Measurements from ENCODE around the gene KLHL30.

Gene KLHL30

DNA sequence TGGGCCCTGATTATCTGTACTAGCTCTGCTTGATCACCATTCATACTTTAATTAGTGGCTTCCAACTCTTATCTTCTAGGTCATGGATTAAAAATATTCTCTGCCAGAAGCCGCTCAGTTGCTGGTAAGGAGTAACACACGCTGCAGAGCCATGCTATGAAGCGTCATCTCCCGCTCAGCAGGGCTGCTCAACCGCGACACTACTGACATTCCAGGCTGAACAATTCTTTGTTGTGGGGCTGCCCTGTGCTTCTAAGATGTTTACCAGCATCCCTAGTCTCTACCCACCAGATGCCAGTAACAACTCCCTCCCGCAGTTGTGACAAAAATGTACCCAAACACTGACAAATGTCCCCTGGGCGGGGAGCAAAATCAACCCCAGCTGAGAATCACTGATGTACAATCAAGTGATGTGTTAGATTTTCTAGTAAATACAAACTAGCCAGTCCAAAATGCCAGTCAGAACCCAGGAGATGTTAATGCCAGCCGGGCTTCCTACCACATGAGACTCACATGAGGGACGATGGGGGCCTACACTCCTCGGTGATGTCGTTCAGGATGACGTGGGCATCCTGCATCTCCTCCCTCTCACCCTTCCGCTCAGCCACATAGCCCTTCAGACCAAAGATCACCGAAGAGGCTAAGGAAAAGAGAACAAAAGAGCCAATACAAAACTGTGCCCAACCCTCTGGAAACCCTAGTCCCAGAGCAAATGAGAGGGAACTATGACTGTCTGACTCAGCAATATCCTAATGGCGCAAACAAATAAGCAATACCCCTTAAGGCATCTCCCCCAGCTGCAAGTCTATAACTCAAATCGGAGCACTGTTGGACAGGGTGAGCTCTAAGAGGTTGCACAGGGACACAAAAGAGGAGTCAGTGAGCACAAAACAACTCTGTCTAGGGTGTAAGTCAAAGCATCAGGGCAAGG is 49.4 kb downstream of the KLHL30 start:
- TF ChIP-seq, protein P1, sequence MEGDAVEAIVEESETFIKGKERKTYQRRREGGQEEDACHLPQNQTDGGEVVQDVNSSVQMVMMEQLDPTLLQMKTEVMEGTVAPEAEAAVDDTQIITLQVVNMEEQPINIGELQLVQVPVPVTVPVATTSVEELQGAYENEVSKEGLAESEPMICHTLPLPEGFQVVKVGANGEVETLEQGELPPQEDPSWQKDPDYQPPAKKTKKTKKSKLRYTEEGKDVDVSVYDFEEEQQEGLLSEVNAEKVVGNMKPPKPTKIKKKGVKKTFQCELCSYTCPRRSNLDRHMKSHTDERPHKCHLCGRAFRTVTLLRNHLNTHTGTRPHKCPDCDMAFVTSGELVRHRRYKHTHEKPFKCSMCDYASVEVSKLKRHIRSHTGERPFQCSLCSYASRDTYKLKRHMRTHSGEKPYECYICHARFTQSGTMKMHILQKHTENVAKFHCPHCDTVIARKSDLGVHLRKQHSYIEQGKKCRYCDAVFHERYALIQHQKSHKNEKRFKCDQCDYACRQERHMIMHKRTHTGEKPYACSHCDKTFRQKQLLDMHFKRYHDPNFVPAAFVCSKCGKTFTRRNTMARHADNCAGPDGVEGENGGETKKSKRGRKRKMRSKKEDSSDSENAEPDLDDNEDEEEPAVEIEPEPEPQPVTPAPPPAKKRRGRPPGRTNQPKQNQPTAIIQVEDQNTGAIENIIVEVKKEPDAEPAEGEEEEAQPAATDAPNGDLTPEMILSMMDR (conservative IDR thresholded peaks at IDR 0.05; ENCODE audit: low read length) = no peak
- DNase-seq (ENCODE audit: low read depth) = no peak
- no peak overlapping the region for H3K4me3 ChIP-seq (ENCODE audit: low read length)

DNA sequence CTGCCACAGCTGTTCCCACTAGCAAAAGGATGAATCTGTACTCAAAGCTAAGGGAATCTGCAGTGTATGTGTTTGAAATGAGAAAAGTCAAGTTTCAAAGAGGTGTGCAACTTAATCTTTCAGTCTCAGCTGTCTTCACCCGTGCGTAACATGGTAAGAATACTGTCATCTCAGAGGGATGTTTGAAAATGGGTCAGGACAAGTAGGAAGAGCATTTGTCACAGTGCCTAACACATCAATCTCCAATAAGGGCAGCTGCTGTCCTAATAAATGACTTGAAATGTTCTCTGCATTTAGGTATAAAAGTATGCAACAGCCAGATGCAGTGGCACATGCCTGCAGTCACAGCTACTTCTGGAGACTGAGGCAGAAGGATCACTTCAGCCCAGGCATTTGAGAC is 52.0 kb downstream of the KLHL30 start:
- DNase-seq (ENCODE audit: low read depth) = no peak
- TF ChIP-seq, protein P1 (conservative IDR thresholded peaks at IDR 0.05; ENCODE audit: low read length) = no peak
- no peak overlapping the region for H3K4me3 ChIP-seq (ENCODE audit: low read length)
